Activated effector memory CD4-positive, alpha-beta T cell treated with Interleukin-2 at 50 U/mL for 16 hours (primary cell): ENCODE results near the gene TTC7B.
A peak's percentile ranks its signal among the peaks of the same experiment; 100 is the strongest.

ENCODE experiments used
- DNase-seq: peaks from one replicate; pipeline ENCODE4 v3.0.0-alpha.2; 2020

The TTC7B gene

DNA sequence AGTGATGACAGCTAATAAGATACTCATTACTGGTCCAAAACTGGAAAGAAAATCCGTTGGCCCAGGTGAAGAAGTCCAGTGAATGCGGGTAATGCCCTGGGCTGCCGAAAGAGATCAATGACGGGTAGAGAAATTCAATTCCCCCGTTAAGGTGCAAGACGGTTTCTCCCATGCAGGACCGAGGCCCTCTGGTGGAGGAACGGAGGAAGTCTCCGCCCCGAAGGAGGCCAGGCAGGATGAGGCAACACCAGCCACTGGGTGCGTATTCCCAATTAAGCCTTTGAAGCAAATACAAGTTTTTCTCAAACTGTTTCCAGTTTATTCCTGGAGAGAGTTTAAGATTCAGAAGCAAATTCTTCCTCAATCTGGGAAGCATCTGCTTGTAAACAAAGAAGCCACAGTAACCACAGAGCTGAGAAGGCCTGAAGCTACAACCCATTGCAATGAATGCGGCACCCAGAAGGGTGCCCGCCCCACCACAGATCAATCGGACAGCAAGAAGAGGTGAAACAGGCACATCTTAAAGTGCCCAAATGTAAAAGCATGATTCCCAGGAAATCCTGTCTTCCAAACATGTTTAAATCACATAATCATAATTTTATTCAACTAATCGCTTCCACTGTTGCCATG, 118.5 kb downstream of the TTC7B start:
- DNase-seq, result peak; percentile 59

GRCh38 chr14:90697132-90697531, 119.1 kb downstream of the TTC7B start:
- DNase-seq, result no peak

- DNase-seq, result no peak
Observed at GRCh38 chr14:90696720-90697119, 119.5 kb downstream of the TTC7B start.

DNA sequence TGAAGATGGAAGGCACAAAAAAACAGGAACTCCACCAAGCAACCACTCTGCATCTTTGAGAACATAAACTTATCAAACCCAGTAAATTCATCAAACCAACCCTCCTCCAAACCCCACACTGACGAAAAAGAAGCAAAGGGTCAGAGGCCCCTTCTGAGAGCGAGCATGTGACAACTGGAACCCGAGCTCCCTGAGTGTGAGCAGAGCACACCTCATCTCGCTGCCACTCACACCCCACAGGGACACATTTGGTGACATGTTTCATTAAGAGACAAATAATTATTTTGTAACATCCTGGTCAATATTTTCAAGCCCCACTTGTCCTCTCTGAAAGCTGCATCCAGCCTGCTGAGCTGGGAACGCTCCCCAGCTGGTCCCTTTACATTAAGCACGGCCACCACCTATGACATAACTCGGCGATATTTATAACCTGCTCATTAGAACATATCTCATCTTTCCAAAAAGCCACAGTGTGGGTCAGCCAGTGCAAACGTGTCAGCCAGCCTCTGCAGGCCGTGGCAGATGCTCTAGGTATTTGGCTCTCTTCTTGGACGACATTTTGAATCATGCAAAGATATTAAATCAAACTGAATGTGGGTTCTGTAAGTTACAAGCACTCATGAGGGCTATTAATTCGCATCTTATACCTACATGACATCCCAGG, 120.1 kb downstream of the TTC7B start:
- no peak for DNase-seq

DNA sequence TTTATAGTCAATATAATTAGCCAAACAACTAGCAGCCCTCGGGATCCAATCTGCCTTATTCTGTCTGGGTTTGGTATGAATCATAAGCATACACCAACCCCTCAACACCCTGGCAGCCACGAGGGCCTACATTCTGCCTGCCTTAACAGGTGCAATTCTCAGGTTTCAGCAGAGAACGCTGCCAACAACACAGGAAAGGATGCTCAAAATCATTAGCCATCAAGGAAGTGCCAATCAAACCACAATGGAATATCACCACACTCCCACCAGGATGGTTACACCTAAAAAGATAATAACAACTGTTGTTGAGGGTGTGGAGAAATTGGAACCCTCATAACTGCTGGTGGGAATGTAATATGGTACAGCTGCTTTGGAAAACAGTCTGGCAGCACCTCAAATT, 122.8 kb downstream of the TTC7B start:
- DNase-seq, result no peak

DNA sequence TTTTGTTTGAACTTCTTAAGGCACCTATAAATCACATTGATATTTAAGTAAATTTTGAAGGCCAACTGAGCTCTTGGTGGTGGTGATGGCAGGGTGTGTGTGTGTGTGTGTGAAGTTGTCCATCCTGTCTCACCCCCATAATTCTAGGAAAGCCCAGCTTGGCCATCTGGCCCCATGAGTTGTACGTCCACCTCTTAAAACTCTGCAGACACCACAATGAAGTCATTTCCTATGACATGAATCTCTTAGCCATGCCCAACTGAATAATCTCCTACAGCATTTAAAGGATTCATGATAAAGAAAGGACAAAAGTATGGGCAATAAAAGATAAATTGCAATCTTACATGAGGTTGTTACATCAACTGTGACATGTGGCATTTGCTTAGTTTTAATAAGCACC, 123.4 kb downstream of the TTC7B start:
- no peak for DNase-seq

DNA sequence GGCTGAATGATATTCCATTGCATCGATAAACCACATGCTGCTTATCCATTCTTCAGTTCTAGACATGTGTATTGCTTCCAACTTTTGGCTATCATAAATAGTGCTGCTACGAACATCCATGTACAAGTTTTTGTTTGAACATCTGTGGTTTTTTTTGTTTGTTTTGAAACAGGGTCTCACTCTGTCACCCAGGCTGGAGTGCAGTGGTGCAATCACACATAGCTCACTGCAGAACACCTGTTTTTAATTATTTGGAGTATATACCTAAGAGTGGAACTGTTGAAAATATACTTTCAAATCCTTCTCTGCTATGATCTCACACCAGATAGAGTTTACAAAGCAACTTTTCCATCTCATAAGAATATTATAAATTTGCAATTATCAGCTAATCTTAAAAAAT, 124.2 kb downstream of the TTC7B start:
- DNase-seq, result no peak

DNA sequence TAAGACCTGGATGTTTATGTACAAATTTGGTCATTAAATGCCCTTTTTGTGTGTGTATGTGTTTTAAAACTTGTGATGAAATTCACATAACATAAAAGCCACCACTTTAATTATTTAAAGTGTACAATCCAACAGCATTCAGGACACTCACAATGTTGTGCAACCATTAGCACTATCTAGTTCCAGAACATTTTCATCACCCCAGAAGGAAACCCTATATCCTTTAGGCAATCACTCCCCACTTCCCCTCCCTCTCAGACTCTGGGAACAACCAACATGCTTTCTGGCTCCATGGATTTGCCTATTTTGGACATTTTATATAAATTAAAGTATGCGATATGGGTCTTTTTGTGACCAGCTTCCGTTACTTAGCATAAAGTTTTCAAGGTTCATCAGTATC, 124.6 kb downstream of the TTC7B start:
- no peak for DNase-seq

- no peak for DNase-seq
Observed at GRCh38 chr14:90687680-90688079, 128.6 kb downstream of the TTC7B start.

GRCh38 chr14:90682615-90683014, 133.6 kb downstream of the TTC7B start:
- no peak for DNase-seq

DNA sequence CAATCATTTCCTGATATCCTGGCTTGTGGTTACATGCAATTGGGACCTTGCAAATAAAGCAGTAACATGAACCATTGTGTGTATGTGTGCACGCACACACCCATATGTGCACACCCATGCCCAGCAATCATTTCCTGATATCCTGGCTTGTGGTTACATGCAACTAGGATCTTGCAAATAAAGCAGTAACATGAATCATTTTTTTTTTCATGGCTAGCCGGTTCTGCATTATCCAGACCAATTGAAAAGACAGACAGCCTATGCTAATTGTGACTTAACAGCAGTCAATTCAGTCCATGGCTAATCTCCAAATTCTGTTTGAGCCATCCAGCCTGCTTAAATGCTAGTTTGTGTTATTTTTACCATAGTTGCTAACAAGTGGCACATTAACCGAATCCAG, 134.3 kb downstream of the TTC7B start:
- DNase-seq, result no peak

DNA sequence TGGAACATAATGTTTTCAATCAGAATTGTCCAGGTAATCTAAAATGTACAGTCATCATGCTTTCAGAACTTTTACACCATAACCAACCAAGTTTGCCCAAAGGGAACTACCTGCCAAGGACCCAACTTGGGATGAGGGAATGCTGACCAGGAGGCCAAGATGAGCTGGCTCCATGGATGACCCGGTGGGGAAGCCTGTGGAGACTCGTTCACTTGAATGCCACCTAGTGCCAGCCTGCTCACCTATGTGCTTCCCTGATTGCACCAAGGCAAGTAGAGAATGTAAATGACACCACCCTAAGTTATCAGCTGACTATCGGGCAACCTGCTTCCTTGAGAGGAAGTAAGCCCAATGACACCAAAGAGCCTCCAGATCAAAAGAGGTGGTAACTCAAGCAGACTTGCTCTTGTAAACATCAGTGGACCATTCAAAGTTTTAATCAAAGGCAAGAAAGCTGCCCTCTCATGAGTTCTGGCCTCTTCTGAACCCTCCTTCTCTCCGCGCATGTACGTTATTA, 137.3 kb downstream of the TTC7B start:
- DNase-seq, result no peak

GRCh38 chr14:90678420-90678819, 137.8 kb downstream of the TTC7B start:
- no peak for DNase-seq

DNA sequence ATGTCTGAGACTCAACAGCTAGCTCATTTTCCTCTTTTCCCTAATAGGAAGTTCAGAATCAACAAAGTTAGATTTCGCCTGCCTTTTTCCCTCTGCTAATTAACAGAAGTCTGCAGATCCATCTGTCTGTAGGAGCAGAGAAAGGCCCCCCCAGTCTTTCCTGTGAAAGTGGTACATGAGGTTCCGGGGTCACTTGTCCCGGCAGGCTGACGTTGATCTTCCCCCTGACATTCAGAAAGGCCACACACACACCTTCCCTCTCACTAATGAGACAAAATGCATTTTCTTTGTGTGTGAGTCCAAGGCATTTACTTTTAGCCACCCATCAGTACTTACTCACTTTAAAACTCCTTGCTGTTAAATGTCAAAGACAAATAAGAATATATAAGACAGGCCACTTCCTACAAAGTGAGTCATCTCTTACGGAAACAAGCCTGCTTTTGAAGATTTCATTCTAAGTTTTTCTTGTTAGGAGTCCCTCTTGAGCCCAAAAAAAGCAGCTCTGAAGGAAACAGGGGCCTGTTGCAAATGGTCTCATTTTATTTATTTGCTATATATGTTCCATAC, 138.7 kb downstream of the TTC7B start:
- no peak for DNase-seq

GRCh38 chr14:90676912-90677311, 139.3 kb downstream of the TTC7B start:
- DNase-seq, result no peak

DNA sequence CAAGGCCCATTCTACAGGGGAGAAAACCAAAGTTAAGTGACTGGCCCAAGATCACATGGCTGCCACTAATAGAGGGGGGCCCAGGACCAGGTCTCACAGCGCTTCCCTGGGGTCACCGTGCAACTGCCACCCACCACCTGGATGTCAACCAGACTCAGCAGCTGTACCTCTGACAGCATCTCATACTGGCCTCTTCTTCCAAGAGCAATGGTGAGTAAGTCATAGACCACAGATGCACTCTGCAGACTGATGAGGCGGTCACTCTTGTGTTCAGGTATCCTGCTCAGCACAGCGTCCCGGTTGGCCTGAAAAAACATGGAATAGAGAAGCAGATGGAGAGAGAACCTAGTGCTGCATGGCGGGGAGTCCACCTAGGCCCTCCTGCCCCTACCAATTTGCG, 139.9 kb downstream of the TTC7B start:
- DNase-seq, result no peak

DNA sequence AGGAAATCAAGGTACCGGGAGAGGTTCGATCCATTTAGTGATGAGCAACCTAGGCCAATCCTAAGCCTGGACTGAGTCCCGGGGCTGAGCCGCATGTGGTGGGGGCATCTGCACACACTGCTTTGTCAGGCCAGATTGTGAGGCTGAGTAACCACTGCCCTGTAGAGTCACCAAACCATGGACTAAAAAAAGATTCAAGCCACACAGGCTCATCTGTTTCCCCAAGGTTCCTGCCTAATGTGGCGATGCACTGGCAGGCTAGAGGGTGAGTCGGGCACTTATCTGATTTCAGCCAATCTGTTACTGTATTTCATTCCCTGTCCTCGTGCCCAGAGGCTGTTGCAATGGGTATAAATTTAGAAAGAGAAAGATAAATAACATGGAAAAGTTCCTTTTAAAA, 140.8 kb downstream of the TTC7B start:
- DNase-seq, result no peak

DNA sequence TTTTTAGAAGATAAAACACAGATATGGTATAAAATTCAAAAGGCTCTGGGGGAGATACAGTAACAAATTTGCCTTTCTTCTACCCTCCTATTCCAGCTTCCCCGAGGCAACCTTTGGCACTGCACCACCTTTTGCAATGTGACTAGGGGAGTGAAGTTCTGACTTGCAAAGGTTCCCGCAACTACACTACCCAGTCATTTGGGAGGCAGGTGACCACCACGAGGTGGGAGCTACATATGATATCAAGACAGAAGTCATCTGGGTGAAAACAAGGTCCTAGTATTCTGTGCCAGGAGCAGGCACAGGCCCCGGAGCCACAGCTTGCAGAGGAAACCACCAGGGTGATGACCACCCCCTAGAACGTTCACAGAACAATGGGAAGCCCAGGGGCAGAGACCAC, 141.5 kb downstream of the TTC7B start:
- DNase-seq, result no peak

- no peak for DNase-seq
Observed at GRCh38 chr14:90674043-90674670, 142.1 kb downstream of the TTC7B start.

DNA sequence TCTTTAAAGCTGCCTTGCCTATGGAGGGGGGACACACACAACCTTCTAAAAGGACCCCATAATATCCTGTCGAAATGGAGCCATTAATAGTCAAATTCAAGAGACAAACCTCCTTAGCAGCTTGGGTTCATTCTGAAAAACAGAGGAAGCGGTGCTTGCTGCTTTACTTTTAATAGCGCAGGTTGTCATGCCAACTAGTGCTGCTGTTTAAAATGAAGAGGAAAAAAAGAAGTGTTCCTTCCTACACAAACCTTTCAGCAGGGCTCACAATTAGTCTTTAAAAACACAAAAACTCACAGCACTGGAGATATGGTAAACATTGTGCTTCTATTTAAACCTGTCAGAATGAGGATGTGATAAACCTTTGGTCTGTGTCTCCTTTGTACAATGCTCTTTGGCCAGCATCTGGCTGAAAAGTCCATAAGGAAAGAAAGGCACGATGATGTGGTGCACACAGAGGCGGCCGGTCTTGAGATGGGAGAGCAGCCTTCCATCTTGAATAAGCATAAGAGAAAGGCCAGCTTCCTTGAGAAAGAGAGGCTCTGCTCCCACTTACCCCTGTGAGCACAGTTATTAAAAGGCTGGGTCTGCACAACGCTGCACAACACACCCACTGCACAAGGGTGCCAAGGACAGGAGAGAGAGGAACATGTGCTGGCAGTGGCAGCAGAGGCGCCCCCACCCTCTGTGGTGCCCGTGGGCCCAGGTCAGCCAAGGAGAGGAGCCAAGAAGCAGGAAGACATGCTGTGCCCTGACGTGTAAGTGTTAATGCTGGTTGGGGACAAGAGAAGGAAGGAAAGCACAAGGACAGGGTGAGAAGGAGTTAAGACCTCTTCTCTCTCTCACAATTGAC, 144.6 kb downstream of the TTC7B start:
- DNase-seq, result no peak

DNA sequence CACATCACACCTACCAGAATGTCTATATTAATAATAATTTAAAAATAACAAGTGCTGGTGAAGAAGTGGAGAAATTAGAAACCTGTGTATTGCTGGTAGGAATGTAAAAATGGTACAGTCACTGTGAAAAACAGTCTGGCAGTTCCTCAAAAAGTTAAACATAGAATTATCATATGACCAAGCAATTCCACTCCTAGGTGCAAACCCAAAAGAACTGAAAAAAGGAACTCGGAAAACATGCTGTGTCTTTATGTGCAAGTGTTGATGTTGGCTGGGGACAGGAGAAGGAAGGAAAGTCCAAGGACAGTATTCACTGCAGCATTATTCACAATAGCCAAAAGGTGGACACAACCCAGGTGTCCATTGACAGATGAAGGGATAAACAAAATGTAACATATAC, 146.5 kb downstream of the TTC7B start:
- no peak for DNase-seq

DNA sequence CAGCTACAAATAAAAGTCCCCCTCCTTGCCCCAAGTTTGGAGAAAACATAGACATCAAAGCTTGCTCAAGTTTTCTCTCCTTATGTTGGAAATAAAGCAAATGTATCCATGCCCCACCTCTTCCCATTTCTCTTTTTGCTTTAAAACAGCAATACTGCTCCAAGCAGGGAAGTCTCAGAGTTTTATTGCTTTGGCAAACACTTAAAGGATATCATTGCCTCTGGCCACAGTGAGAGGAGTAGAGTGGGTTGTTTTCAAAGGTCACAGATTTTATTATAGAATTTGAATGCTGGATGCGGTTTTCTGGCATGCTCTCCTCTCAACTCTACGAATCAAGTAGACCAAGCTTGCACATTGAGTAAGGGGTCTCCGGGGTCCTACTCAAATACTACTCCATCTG, 149.7 kb downstream of the TTC7B start:
- no peak for DNase-seq
